ENCODE results near the gene ARPC1B. TPM values are rescaled to one million over a fixed set of nuclear protein-coding genes. Genes with fewer than 3 reads are reported as not detected.
A peak's percentile ranks its signal among the peaks of the same experiment; 100 is the strongest.

ARPC1B gene
- polyA plus RNA-seq, 1 of the 3 experiments (the other 2 are of a cell fraction) = 836 TPM

DNA sequence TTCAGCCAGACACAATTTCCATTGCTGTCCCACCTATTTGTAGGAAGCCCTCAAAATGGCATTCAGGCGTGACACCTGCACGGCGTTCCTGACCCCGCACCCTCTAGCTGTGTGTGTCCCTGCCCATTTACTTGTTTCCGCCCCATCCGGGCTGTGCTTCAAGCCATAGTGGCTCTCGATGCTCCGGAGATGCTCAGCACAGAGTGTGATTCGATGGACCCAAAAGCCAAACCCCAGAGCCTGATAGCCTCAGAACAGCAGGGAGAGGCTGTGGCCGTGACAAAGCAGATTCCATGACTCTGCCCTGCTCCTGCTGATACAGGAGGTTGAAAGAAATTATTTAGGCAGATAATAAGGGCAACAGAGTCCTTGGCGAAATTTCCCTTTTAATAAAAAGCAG, 47.7 kb downstream of the ARPC1B start:
- Histone ChIP-seq H3K79me2 (ENCODE audit: insufficient read depth) (peaks cover 4% of the 10 kb centered on the region; the same call in 1 of the 2 replicates), H4K20me1 (ENCODE audit: insufficient read depth) (no peaks in the 10 kb centered on the region), H3K36me3 (replicated peaks in 1 of 2; ENCODE audit: control insufficient read depth in 1 of 2, insufficient read depth in 2 of 2, low read length in 1 of 2) (peaks cover 47 to 62% of the 10 kb centered on the region in 2 experiments), H3K27ac (ENCODE audit: low read depth in 2 of 2, low read length in 1 of 2) (no peak overlapping the region), H3K9ac (no peak overlapping the region), H3K4me2 (no peak overlapping the region), H2AFZ (ENCODE audit: low read depth) (no peak overlapping the region), H3K9me3 (no peaks in the 10 kb centered on the region), H3K4me1 (ENCODE audit: control insufficient read depth in 1 of 2, insufficient read depth in 2 of 2, low read depth in 1 of 2, low read length in 1 of 2) (no peaks in the 10 kb centered on the region), H3F3A (replicated peaks; ENCODE audit: insufficient read depth) (peaks cover 6% of the 10 kb centered on the region), H3K9me2 (no peaks in the 10 kb centered on the region), H3K27me3 (ENCODE audit: insufficient read depth) (no peaks in the 10 kb centered on the region), H3K4me3 (ENCODE audit: low read depth in 2 of 2, low read length in 1 of 2) (no peak overlapping the region)
- ChIA-PET POLR2A (interaction anchor here (0.6 to 1.6 kb wide), 3 partner anchors 9 to 17 kb away, joined by 3 to 6 read pairs (median 4); partner anchors contain the start of genes BUD31 and PDAP1), CTCF (interaction anchor here (0.6 kb wide), 1 partner anchor 43 kb away, joined by 3 read pairs; no protein-coding TSS in a partner anchor)
- WGBS (ENCODE audit: low lambda C conversion rate) = 90% methylated on average over 11 of the region's 11 CpGs
- DNase-seq = peak; percentile 21
- TF ChIP-seq, protein P1, sequence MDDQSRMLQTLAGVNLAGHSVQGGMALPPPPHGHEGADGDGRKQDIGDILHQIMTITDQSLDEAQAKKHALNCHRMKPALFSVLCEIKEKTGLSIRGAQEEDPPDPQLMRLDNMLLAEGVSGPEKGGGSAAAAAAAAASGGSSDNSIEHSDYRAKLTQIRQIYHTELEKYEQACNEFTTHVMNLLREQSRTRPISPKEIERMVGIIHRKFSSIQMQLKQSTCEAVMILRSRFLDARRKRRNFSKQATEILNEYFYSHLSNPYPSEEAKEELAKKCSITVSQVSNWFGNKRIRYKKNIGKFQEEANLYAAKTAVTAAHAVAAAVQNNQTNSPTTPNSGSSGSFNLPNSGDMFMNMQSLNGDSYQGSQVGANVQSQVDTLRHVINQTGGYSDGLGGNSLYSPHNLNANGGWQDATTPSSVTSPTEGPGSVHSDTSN (IDR thresholded peaks at IDR 0.05) = no peak
- TF ChIP-seq SIN3A (IDR thresholded peaks at IDR 0.05; ENCODE audit: borderline replicate concordance, low read depth, low read length) (no peak), NFIC (IDR thresholded peaks at IDR 0.05; ENCODE audit: borderline replicate concordance) (no peak), YY1 (IDR thresholded peaks at IDR 0.05; ENCODE audit: low read depth) (no peak), GABPA (IDR thresholded peaks at IDR 0.05; ENCODE audit: low read depth) (no peak)

DNA sequence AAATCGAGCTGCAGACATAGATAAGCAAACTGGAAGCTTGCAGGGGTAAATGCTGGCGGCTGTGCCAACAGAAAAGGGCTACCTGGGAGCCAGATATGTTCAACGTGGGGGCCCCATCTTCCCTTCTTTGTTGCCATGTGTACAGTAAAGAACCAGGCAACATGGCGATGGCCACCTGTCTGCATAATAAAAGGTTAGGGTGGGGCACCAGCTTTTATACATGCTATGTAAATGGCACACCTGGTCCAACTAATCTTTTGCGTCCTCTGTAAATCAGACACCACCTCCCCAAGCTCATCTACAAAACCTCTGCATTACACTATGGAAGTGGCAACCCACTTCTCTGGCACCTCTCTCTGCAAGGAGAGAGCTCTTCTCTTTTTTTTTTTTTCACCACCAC, 48.1 kb downstream of the ARPC1B start:
- Histone ChIP-seq H3K27me3 (ENCODE audit: insufficient read depth) (no peaks in the 10 kb centered on the region), H3K9ac (no peak overlapping the region), H4K20me1 (ENCODE audit: insufficient read depth) (no peaks in the 10 kb centered on the region), H3K4me3 (ENCODE audit: low read depth in 2 of 2, low read length in 1 of 2) (no peak overlapping the region), H3K27ac (ENCODE audit: low read depth in 2 of 2, low read length in 1 of 2) (no peak overlapping the region), H3K79me2 (ENCODE audit: insufficient read depth) (peaks cover 4% of the 10 kb centered on the region; the same call in 1 of the 2 replicates), H2AFZ (ENCODE audit: low read depth) (no peak overlapping the region), H3F3A (replicated peaks; ENCODE audit: insufficient read depth) (peaks cover 6% of the 10 kb centered on the region), H3K4me2 (no peak overlapping the region), H3K4me1 (ENCODE audit: control insufficient read depth in 1 of 2, insufficient read depth in 2 of 2, low read depth in 1 of 2, low read length in 1 of 2) (no peaks in the 10 kb centered on the region), H3K9me2 (no peaks in the 10 kb centered on the region), H3K36me3 (replicated peaks in 1 of 2; ENCODE audit: control insufficient read depth in 1 of 2, insufficient read depth in 2 of 2, low read length in 1 of 2) (peaks cover 43 to 57% of the 10 kb centered on the region in 2 experiments), H3K9me3 (no peaks in the 10 kb centered on the region)
- ChIA-PET POLR2A (interaction anchor here (0.6 to 1.6 kb wide), 3 partner anchors 9 to 18 kb away, joined by 3 to 6 read pairs (median 4); partner anchors contain the start of genes BUD31 and PDAP1), CTCF (interaction anchor here (0.6 kb wide), 1 partner anchor 43 kb away, joined by 3 read pairs; no protein-coding TSS in a partner anchor)
- 80% methylated on average over 5 of the region's 5 CpGs for WGBS (ENCODE audit: low lambda C conversion rate)
- TF ChIP-seq EP300 (IDR thresholded peaks at IDR 0.05; ENCODE audit: borderline replicate concordance in 1 of 2, low read depth in 1 of 2, low read length in 1 of 2) = no peak
- TF ChIP-seq MEF2A (IDR thresholded peaks at IDR 0.05; ENCODE audit: borderline replicate concordance, low read depth) = no peak
- TF ChIP-seq, protein P2, sequence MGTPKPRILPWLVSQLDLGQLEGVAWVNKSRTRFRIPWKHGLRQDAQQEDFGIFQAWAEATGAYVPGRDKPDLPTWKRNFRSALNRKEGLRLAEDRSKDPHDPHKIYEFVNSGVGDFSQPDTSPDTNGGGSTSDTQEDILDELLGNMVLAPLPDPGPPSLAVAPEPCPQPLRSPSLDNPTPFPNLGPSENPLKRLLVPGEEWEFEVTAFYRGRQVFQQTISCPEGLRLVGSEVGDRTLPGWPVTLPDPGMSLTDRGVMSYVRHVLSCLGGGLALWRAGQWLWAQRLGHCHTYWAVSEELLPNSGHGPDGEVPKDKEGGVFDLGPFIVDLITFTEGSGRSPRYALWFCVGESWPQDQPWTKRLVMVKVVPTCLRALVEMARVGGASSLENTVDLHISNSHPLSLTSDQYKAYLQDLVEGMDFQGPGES (IDR thresholded peaks at IDR 0.05; ENCODE audit: low read depth, low read length) = no peak
- TF ChIP-seq FOSL2 (IDR thresholded peaks at IDR 0.05; ENCODE audit: borderline replicate concordance, low read depth) = no peak
- TF ChIP-seq RFX5 (IDR thresholded peaks at IDR 0.05; ENCODE audit: low read length) = no peak
- no peak for TF ChIP-seq CHD2 (IDR thresholded peaks at IDR 0.05; ENCODE audit: low read length, partially characterized antibody)
- no peak for TF ChIP-seq SIN3A (IDR thresholded peaks at IDR 0.05; ENCODE audit: borderline replicate concordance, low read depth, low read length)
- TF ChIP-seq GATA2 (CRISPR knock-in tag; IDR thresholded peaks at IDR 0.05) = no peak
- TF ChIP-seq, protein P3, sequence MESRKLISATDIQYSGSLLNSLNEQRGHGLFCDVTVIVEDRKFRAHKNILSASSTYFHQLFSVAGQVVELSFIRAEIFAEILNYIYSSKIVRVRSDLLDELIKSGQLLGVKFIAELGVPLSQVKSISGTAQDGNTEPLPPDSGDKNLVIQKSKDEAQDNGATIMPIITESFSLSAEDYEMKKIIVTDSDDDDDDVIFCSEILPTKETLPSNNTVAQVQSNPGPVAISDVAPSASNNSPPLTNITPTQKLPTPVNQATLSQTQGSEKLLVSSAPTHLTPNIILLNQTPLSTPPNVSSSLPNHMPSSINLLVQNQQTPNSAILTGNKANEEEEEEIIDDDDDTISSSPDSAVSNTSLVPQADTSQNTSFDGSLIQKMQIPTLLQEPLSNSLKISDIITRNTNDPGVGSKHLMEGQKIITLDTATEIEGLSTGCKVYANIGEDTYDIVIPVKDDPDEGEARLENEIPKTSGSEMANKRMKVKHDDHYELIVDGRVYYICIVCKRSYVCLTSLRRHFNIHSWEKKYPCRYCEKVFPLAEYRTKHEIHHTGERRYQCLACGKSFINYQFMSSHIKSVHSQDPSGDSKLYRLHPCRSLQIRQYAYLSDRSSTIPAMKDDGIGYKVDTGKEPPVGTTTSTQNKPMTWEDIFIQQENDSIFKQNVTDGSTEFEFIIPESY (IDR thresholded peaks at IDR 0.05; ENCODE audit: borderline replicate concordance, low read depth) = no peak
- TF ChIP-seq RAD21 (IDR thresholded peaks at IDR 0.05; ENCODE audit: low read length) = no peak
- no peak for TF ChIP-seq MXI1 (IDR thresholded peaks at IDR 0.05; ENCODE audit: low read depth, low read length)
- no peak for TF ChIP-seq ELF1 (IDR thresholded peaks at IDR 0.05)
- TF ChIP-seq NFIC (IDR thresholded peaks at IDR 0.05; ENCODE audit: borderline replicate concordance) = no peak
- no peak for TF ChIP-seq GABPA (IDR thresholded peaks at IDR 0.05; ENCODE audit: low read depth)
- TF ChIP-seq, protein P4, sequence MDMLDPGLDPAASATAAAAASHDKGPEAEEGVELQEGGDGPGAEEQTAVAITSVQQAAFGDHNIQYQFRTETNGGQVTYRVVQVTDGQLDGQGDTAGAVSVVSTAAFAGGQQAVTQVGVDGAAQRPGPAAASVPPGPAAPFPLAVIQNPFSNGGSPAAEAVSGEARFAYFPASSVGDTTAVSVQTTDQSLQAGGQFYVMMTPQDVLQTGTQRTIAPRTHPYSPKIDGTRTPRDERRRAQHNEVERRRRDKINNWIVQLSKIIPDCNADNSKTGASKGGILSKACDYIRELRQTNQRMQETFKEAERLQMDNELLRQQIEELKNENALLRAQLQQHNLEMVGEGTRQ (IDR thresholded peaks at IDR 0.05; ENCODE audit: borderline replicate concordance, low read depth, low read length) = no peak
- no peak for TF ChIP-seq NRF1 (IDR thresholded peaks at IDR 0.05; ENCODE audit: low read depth, low read length)
- TF ChIP-seq EZH2phosphoT487 (IDR thresholded peaks at IDR 0.05; ENCODE audit: borderline replicate concordance, low read depth) = no peak
- no peak for DNase-seq

Measured in SK-N-SH (cell line).